ENCODE data around the gene SGMS1. TPM values are rescaled to one million over a fixed set of nuclear protein-coding genes. Genes with fewer than 3 reads are reported as not detected.

Gene SGMS1
- total RNA-seq, 6 experiments from 2014 or later: 13.6 to 49.8 (median 20.0) TPM

DNA sequence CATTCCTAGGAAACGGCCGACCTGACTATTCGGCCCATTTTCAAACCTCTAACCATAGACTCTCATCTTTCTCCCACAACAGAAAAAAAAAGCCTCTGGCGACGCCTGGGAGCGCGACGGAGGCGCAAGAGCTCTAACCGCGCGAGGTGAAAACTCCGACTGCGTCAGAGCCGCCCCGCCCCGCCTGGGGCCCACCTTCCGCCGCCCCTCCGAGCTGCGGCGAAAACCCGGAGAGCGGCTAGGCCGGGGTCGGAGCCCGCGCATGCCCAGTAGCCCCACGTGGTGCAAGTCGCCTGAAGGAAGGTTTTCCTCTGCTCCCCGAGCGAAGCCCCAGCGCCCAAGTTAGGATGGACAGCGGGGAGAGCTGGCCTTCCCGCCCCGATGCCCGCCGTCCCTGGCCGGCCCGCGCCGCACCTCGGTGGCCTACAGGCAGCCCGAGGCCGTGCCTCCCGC lies 683 bp upstream of the SGMS1 start:
- intact Hi-C loops (cut with DNase I): loop anchor here in 1 of 2 donors (10.0 kb wide), 1 partner anchor 50 kb away; no protein-coding TSS in a partner anchor
- H3K27me3 ChIP-seq: no peaks in the 10 kb centered on the region
- 0% methylated on average over 14 of the region's 46 CpGs for WGBS (ENCODE audit: insufficient coverage, low coverage, low lambda C conversion rate, missing lambda C conversion rate)
- peak overlapping the region; percentile 93 to 97 (median 95) for H3K27ac ChIP-seq
- peak; percentile 12 for TF ChIP-seq POLR2A (IDR thresholded peaks at IDR 0.05)
- TF ChIP-seq, protein P1, sequence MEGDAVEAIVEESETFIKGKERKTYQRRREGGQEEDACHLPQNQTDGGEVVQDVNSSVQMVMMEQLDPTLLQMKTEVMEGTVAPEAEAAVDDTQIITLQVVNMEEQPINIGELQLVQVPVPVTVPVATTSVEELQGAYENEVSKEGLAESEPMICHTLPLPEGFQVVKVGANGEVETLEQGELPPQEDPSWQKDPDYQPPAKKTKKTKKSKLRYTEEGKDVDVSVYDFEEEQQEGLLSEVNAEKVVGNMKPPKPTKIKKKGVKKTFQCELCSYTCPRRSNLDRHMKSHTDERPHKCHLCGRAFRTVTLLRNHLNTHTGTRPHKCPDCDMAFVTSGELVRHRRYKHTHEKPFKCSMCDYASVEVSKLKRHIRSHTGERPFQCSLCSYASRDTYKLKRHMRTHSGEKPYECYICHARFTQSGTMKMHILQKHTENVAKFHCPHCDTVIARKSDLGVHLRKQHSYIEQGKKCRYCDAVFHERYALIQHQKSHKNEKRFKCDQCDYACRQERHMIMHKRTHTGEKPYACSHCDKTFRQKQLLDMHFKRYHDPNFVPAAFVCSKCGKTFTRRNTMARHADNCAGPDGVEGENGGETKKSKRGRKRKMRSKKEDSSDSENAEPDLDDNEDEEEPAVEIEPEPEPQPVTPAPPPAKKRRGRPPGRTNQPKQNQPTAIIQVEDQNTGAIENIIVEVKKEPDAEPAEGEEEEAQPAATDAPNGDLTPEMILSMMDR (IDR thresholded peaks at IDR 0.05): peak in 1 of 4 donors; percentile 17
- H3K4me1 ChIP-seq: peaks cover 0 to 16% (median 6%) of the 10 kb centered on the region in 4 donors
- DNase-seq (peak; percentile 97), ATAC-seq (peak; percentile 73 to 82 (median 77))
- H3K9me3 ChIP-seq: no peaks in the 10 kb centered on the region
- H3K36me3 ChIP-seq: no peaks in the 10 kb centered on the region
- H3K4me3 ChIP-seq: peak overlapping the region; percentile 88 to 97 (median 91)

DNA sequence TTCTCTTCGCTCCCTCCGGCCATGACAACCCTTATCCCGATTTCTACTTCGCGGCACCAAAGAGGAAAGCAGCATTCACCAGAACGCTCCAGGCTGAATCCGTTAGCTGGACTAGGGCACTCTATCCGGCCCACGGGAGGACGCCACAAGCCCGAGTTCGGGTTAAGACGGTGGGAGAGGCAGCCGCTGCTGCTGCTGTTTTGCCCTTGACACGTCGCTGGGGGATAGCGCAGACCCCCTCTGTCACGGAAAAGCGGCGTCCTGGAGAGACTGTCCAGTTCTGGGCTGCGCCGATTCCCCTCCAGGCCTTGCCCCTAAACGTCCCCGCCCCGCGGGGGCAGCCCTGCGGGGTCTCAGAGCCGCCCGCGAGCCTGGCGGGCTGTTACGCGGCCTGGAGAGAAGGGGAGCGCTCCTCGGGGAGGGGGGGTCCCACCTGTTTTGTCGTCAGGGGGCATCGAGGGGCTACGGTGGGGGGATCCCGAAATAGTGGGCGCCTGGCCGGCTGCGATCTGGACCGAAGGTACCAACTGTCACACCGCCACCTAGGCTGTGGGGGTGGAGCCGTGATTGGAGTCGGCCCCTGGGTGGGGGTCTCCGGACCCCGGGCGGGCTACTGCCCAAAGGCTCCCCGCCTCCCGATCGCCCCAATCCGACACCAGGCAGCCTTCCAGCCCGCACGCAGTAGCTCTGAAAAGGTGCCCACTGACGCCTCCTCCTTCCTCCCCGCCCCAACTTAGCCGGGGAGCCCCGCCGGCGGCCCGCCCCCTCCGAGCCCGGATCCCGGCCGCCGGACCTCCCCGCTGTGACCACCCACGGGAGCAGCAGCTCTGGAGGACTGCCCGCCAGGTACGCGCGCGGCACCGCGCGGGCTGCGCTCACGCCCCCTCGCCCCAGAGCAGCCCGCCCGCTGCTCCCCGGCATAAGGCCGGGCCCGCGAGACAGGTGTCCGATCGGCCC lies 772 bp downstream of the SGMS1 start:
- DNase-seq (peak; percentile 73 to 80 (median 73)), ATAC-seq (peak; percentile 4 to 16 (median 9))
- Histone ChIP-seq H3K27ac (peak overlapping the region; percentile 93 to 97 (median 95)), H3K27me3 (no peaks in the 10 kb centered on the region), H3K36me3 (no peaks in the 10 kb centered on the region), H3K9me3 (no peaks in the 10 kb centered on the region), H3K4me1 (peaks cover 0 to 16% (median 6%) of the 10 kb centered on the region in 4 donors), H3K4me3 (peak overlapping the region; percentile 88 to 97 (median 91))
- 0% methylated on average over 10 of the region's 88 CpGs for WGBS (ENCODE audit: insufficient coverage, low coverage, low lambda C conversion rate, missing lambda C conversion rate)
- intact Hi-C loops (cut with DNase I): loop anchor here in 1 of 2 donors (10.0 kb wide), 1 partner anchor 48 kb away; no protein-coding TSS in a partner anchor
- TF ChIP-seq POLR2A (IDR thresholded peaks at IDR 0.05): no peak
- TF ChIP-seq, protein P1 (IDR thresholded peaks at IDR 0.05): no peak

DNA sequence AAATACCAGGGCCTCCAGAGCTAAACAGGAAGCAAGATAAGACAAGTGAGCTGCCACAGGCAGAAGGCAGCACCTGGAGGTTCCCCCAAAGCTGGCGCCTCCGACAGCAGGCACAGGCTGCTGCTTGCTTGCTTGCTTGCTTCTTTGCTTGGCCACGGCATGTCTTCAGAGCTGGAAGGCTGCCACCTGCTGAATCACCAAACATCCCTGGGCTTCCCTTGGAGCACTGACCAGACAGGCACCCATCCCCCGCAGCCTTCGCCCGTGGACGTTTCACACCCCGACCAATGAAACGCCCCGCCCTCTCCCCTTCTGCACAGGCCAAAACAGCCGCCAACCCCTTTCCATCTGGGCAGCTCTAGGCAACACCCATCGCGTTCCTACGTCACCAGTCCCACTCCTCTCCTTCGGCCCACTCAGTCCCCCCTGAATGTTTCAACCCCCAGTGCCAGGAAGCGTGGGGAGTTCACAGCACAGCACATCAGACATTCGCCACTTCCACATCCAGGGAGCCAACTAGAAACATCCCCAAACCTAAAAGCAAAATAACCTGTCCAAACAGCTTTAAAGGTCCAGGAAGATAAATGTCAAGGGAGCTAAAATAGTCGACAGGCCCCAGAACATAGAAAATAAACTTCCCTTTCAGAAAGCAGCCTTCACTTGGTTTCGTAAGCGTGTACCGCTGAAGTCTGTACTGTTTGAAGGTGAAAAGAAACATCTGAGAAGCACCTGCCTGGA lies 1.6 kb downstream of the SGMS1 start:
- H3K27me3 ChIP-seq: no peaks in the 10 kb centered on the region
- ATAC-seq: peak; percentile 49 to 68 (median 62)
- TF ChIP-seq, protein P1 (IDR thresholded peaks at IDR 0.05): peak in 2 of 4 donors; percentile 11 to 14
- peak; percentile 47 for TF ChIP-seq POLR2A (IDR thresholded peaks at IDR 0.05)
- intact Hi-C loops (cut with DNase I): loop anchor here in 1 of 2 donors (10.0 kb wide), 1 partner anchor 47 kb away; no protein-coding TSS in a partner anchor
- peak overlapping the region; percentile 88 to 97 (median 91) for H3K4me3 ChIP-seq
- H3K9me3 ChIP-seq: no peaks in the 10 kb centered on the region
- peak overlapping the region; percentile 93 to 97 (median 95) for H3K27ac ChIP-seq
- 0% methylated on average over 17 of the region's 21 CpGs for WGBS (ENCODE audit: insufficient coverage, low coverage, low lambda C conversion rate, missing lambda C conversion rate)
- H3K36me3 ChIP-seq: no peaks in the 10 kb centered on the region
- peak; percentile 98 to 99 (median 98) for DNase-seq
- H3K4me1 ChIP-seq: peaks cover 0 to 16% (median 6%) of the 10 kb centered on the region in 4 donors

DNA sequence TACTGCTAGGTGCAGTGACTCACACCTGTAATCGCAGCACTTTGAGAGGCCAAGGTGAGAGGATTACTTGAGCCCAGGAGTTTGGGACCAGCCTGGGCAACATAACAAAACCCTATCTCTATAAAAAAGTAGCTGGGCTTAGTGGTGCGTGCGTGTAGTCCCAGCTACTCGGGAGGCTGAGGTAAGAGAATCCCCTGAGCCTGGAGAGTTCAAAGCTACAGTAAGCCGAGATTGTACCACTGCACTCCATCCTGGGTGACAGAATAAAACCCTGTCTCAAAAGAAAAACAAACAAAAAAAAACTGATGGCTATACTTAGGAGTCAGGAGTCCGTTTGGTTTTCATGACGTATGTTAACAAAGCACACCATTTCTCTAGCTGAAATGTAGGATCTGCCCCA lies 2.9 kb downstream of the SGMS1 start:
- no peak overlapping the region for H3K4me3 ChIP-seq
- H3K9me3 ChIP-seq: no peaks in the 10 kb centered on the region
- no peaks in the 10 kb centered on the region for H3K27me3 ChIP-seq
- TF ChIP-seq, protein P1 (IDR thresholded peaks at IDR 0.05): no peak
- TF ChIP-seq POLR2A (IDR thresholded peaks at IDR 0.05): no peak
- no peak overlapping the region for H3K27ac ChIP-seq
- WGBS (ENCODE audit: insufficient coverage, low coverage, low lambda C conversion rate, missing lambda C conversion rate): 49% methylated on average over 7 of the region's 7 CpGs
- DNase-seq: no peak
- H3K36me3 ChIP-seq: no peaks in the 10 kb centered on the region
- peaks cover 0 to 16% (median 6%) of the 10 kb centered on the region in 4 donors for H3K4me1 ChIP-seq
- intact Hi-C loops (cut with DNase I): loop anchor here in 1 of 2 donors (10.0 kb wide), 1 partner anchor 46 kb away; no protein-coding TSS in a partner anchor
- ATAC-seq: no peak
